Measurements from ENCODE around the gene CPLX1.

DNA sequence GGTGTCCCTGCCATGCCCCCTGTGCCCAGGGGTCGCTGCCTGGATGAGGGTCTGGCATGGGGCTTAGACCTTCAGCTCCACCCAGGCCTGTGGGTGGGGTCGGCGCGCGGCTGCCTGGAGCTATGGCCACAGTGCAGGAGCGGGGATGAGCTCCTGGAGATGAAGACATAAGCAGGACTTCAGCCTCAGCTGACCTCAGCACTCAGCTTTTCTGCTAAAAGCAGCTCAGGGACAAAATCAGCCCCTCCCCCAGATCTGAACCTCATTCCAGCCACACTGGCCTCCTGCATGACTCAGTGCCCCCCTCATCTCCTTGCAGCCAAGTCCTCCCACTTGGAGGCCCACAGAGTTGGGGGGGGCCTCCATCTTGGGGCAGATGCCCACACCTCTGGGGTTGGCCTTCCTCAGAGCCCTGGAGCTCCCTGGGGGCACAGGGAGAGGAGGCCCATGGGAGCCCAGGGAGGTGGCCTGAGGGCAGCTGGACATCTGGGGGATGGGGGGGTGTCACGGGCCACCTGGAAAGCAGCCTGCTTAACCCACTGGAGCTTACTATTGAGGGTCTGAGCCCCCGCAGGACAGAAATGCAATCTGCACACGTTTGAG lies 19.4 kb upstream of the CPLX1 start:
- TF ChIP-seq CTCF (optimal IDR thresholded peaks at IDR 0.05 in 1 of 3, IDR thresholded peaks at IDR 0.05 in 1 of 3, conservative IDR thresholded peaks at IDR 0.05 in 1 of 3; ENCODE audit: extremely low read depth in 1 of 3, insufficient read depth in 2 of 3, low read length in 3 of 3) (no peak), EZH2 (IDR thresholded peaks at IDR 0.05; ENCODE audit: low read length) (no peak)

All from keratinocyte (primary cell).